ENCODE data around the gene NOVA1. TPM values are rescaled to one million over a fixed set of nuclear protein-coding genes. Genes with fewer than 3 reads are reported as not detected.

The NOVA1 gene
- total RNA-seq, 6 experiments from 2014 or later, result 0.12 to 2.0 (median 0.47) TPM

DNA sequence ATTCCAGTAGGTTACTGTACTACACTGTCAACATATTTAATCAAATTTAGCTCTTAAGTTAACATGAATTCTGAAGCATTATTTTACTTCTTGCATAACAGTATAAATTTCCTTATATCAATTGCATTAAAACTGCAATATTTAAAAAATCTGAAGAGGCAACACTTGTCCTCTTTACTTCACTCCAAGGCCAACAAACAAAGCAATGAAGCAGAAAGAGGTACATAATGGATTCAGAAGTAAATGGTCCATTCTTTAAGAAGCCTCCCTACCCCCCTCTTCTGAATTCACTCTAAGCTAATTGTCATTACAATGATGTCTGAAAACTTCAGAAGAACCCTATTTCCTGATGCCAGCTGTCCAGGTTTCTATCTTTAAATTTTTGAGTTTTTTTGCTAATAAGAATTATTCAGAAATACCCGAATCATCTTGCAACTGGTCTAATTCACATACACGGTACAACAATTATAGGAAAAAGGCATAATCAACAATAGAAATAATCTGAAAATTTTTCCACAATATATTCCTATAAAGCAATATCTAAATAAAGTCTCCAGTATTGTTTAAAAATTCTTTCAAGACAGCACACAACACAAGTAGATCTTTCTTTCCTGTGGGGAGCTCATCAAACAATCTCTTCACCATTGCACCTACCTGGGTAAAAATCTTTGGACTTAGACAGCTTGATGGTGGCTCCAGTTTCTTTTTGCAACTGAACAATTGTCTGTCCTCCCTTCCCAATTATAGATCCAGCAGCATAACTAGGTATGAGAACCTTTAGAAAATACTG is 2.9 kb downstream of the NOVA1 start:
- DNase-seq (no peak), ATAC-seq (no peak)
- Histone ChIP-seq H3K9me3 (no peaks in the 10 kb centered on the region), H3K27me3 (peaks cover 0 to 5% of the 10 kb centered on the region in 2 donors), H3K4me1 (peaks cover 0 to 3% (median 0%) of the 10 kb centered on the region in 4 donors), H3K4me3 (no peak overlapping the region), H3K27ac (no peak overlapping the region), H3K36me3 (no peaks in the 10 kb centered on the region)
- 45% methylated on average over 2 of the region's 2 CpGs for WGBS (ENCODE audit: insufficient coverage, low coverage, low lambda C conversion rate, missing lambda C conversion rate)
- TF ChIP-seq, protein P1, sequence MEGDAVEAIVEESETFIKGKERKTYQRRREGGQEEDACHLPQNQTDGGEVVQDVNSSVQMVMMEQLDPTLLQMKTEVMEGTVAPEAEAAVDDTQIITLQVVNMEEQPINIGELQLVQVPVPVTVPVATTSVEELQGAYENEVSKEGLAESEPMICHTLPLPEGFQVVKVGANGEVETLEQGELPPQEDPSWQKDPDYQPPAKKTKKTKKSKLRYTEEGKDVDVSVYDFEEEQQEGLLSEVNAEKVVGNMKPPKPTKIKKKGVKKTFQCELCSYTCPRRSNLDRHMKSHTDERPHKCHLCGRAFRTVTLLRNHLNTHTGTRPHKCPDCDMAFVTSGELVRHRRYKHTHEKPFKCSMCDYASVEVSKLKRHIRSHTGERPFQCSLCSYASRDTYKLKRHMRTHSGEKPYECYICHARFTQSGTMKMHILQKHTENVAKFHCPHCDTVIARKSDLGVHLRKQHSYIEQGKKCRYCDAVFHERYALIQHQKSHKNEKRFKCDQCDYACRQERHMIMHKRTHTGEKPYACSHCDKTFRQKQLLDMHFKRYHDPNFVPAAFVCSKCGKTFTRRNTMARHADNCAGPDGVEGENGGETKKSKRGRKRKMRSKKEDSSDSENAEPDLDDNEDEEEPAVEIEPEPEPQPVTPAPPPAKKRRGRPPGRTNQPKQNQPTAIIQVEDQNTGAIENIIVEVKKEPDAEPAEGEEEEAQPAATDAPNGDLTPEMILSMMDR (IDR thresholded peaks at IDR 0.05), result no peak
- no peak for TF ChIP-seq POLR2A (IDR thresholded peaks at IDR 0.05)
- intact Hi-C loops (cut with DNase I), result no loop called here

DNA sequence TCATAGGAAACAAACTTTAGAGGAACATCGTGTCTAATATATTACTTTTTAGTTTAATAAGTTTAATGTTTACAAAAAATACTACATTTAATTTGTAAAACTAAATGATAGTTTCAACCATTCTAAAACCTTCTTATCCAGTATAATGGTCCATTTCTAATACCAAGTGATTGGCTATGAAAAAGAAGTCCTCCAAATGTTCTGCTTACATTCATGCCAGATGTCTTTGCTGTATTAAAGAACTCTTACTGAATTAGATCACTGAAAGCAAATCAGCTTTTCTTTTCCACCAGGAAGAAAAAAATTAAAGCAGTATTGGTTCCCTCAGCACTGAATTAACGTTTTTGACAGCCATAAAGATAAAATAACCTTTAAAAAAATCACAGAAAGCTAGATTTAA is 3.7 kb downstream of the NOVA1 start:
- ATAC-seq, result no peak
- intact Hi-C loops (cut with DNase I), result no loop called here
- WGBS (ENCODE audit: insufficient coverage, low coverage, low lambda C conversion rate, missing lambda C conversion rate), result 42% methylated on average over 2 of the region's 2 CpGs

DNA sequence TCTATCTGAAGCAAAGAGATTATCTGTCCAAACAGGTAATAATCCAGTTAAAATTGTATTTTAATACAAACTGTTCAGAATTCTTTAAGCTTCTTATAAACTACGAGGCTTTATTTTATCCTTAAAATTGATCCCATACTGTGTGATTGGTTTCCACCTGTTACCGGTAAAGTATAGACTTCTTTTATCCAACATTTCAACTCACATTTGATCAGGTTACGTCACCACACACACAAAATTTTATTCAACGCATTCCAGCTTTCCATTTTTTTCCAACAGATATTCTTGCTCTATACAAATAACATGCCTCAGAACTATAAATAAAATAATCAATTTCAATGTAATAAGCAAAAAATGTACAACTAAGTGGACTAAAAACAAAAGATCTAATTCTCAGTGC is 4.5 kb downstream of the NOVA1 start:
- no peak overlapping the region for H3K4me3 ChIP-seq
- DNase-seq (no peak), ATAC-seq (no peak)
- no peaks in the 10 kb centered on the region for H3K36me3 ChIP-seq
- no peaks in the 10 kb centered on the region for H3K9me3 ChIP-seq
- TF ChIP-seq POLR2A (IDR thresholded peaks at IDR 0.05), result no peak
- TF ChIP-seq, protein P1 (IDR thresholded peaks at IDR 0.05), result no peak
- intact Hi-C loops (cut with DNase I), result no loop called here
- H3K27ac ChIP-seq, result no peak overlapping the region
- no peaks in the 10 kb centered on the region for H3K27me3 ChIP-seq
- 74% methylated on average over 4 of the region's 4 CpGs for WGBS (ENCODE audit: insufficient coverage, low coverage, low lambda C conversion rate, missing lambda C conversion rate)
- H3K4me1 ChIP-seq, result peaks cover 0 to 3% (median 0%) of the 10 kb centered on the region in 4 donors

More for the DNA sequence above, 3.7 kb downstream of the NOVA1 start:
- DNase-seq, result no peak
- Histone ChIP-seq H3K27me3 (peaks cover 0 to 5% of the 10 kb centered on the region in 2 donors), H3K4me1 (peaks cover 0 to 3% (median 0%) of the 10 kb centered on the region in 4 donors), H3K9me3 (no peaks in the 10 kb centered on the region), H3K27ac (no peak overlapping the region), H3K4me3 (no peak overlapping the region), H3K36me3 (no peaks in the 10 kb centered on the region)
- TF ChIP-seq, protein P1 (IDR thresholded peaks at IDR 0.05), result no peak
- no peak for TF ChIP-seq POLR2A (IDR thresholded peaks at IDR 0.05)

DNA sequence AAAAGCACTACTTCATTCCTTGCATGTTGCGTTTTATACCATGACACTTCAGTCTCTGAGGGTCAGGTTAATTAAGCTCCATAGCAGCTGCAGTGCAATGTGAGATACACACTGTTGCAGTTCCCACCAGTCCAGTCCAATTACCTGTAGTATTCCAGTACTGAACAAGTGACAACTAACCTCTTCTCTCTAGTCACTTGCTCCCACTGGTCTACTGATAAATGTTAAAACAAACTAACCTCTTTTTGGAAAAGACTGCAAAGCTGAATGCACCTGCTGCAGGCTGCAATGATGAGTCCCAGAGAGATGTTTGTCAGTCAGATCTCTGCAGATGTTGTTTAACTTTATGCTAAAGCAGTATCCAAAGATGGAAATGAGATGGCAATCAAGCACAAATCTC is 7.9 kb downstream of the NOVA1 start:
- intact Hi-C loops (cut with DNase I), result no loop called here
- WGBS (ENCODE audit: insufficient coverage, low coverage, low lambda C conversion rate, missing lambda C conversion rate), result 44% methylated on average over 1 of the region's 1 CpG
- H3K27me3 ChIP-seq, result no peaks in the 10 kb centered on the region
- DNase-seq (no peak), ATAC-seq (no peak)
- H3K4me3 ChIP-seq, result no peak overlapping the region
- no peak for TF ChIP-seq POLR2A (IDR thresholded peaks at IDR 0.05)
- TF ChIP-seq, protein P1 (IDR thresholded peaks at IDR 0.05), result no peak
- H3K36me3 ChIP-seq, result no peaks in the 10 kb centered on the region
- H3K4me1 ChIP-seq, result no peaks in the 10 kb centered on the region
- H3K27ac ChIP-seq, result no peak overlapping the region
- no peaks in the 10 kb centered on the region for H3K9me3 ChIP-seq
